HTERT RPE-1 (cell line): ENCODE measurements around the gene GPS1.

Source experiments
- in situ Hi-C: fragments of 300-500 bp; cut with MboI; formaldehyde crosslinking; loops from 4 replicates; pipeline ENCODE4 v1.14.3; 2020; ENCODE audit warnings: low sequenced_read_pairs

Gene GPS1

DNA sequence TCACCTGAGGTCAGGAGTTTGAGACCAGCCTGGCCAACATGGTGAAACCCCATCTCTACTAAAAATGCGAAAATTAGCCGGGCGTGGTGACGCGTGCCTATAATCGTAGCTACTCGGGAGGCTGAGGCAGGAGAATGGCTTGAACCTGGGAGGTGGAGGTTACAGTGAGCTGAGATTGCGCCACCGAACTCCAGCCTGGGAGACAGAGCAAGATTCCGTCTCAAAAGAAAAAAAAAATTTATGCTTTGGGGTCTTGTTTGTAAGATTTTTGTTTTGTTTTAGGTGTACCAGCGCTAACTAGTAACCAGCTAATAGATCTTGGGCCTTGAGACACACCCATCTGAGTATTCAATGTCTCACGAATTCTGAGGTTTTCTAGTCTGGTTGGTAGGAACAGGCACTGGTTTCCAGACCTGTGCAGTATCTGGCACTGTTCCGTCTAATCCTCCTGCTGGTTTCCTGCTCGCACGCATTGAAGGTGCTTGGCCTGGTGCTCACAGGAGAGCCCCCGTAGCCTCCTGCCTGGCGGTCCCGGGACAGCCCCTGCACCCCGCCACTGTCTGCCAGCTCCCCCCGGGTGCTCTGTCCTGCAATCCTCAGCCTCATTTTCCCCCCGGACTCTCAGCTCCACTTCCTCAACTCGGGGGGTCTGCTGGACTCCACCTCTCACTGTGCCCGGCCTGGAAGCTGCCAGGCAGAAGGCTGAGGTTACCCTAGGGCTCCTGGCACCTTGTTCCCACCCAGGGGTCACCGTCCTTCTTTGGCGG, 24.5 kb downstream of the GPS1 start:
- in situ Hi-C loops = no loop called here

DNA sequence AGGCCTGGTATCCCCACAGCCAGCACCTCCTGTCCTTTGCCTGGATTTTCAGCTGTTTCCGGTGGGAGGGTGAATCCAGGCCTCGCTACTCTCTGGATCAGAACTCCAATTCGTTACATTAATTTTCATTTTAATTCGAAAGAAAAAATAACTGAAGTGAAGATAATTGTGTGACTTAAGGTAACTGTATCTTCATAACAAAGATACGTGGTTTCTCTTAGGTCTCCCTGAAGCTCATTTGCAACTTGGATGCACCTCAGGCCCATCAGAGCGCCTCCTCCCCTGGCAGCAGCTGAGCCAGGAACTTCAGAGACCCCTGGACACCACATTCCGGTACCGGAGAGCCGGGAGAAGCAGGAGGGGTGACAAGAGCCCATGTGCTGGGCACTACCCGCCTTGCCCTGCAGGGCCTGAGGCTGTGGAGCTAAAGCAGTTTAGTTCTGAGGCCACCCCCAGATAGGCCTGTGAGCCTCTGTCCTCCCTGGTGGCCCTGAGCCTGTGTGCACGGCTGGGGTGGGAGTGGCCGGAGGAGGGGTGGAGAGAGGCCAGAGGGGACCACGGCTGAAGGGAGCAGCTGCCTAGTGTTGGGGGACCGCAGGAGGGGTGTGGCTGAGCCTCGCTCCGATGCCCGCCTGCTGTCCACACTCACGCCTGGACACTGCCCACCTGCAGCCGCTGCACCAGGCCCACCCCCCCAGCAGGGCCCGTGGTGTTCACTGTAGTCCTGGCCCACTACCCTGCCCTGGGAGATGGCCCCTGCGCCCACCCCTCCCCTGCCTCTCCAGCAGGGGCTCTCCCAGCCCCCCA, 25.3 kb downstream of the GPS1 start:
- in situ Hi-C loops = no loop called here

DNA sequence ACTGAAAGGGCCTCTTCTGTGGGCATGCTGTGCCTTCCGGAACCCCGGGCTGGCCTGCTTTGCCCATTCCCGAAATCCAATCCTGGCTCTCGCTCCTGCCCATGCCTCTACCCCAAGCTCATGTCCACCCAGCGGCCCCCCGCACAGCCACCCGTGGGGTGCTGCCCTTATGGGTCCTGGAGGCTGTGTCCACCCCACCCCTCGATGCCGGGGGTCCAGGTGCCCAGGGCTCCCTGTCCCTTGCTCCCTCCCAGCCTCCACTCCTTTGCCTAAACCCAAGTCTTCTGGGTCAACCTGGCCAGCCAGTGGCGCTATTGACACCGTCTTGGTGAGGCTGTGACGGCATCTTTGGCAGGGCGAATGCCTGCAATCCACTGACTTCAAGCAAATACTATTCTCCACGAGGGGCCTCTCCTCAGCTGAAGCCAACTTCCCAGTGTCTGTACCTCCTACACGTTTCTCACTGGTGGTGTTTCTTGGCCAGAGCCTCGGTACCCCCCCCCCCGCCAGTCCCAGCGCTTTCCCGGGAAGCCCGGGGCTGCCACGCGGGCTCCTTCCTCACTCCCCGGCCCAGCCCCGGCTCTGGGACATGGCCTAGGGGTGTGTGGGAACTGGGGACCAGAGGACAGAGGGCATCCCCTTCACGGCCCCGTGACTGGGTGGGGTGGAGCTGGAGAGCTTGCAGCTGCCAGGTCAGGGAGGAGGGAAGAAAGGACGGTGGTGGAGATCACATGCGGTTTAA, 26.1 kb downstream of the GPS1 start:
- in situ Hi-C loops = no loop called here

DNA sequence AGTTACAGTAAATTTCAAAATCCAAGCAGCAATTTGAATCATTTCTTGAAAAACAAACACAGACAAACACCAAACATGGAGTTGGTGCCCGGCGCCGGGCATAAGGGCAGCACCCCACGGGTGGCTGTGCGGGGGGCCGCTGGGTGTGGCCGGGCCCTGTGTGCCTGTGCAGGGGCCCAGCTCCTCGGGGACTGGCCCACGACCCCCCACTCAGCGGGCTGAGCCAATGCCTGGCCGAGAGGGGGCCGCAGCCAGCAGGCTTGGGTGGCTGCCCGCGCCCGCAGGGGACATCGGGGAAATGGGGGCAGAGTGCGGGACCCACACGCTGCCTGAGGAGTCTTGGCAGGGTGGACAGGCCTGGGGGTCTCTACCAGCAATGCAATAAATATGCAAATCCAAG, 26.7 kb downstream of the GPS1 start:
- in situ Hi-C loops = no loop called here

DNA sequence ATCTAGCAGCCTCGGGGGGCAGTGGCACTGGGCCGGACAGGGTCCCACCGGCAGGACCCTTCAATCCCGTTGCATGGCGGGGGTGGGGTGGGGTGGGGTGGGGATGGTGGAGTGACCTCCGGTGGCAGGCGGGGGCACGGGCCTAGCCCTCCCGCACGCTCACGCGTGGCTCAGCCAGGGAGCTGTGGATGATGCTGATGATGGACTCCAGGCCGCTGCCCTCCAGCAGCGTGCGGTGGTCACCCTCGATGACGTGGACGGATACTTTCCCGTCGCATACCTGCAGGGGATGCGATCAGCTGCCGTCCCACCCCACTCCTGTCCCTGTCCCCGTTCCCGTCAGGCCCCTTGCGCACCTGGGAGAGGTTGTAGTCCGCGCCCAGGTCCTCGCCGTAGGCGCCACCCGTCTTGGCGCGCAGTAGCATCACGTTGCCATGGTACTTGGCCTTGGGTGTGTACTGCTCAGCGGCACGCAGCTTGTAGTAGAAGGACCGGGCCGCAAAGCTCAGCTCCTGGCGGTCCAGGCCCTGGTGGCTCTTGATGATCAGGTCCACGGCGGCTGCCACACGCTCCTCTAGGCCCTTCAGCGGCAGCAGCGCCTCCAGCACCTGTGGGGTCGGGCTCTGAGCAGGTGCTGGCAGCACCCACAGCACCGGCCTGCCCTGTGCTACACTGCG, 27.4 kb downstream of the GPS1 start:
- in situ Hi-C loops = no loop called here

DNA sequence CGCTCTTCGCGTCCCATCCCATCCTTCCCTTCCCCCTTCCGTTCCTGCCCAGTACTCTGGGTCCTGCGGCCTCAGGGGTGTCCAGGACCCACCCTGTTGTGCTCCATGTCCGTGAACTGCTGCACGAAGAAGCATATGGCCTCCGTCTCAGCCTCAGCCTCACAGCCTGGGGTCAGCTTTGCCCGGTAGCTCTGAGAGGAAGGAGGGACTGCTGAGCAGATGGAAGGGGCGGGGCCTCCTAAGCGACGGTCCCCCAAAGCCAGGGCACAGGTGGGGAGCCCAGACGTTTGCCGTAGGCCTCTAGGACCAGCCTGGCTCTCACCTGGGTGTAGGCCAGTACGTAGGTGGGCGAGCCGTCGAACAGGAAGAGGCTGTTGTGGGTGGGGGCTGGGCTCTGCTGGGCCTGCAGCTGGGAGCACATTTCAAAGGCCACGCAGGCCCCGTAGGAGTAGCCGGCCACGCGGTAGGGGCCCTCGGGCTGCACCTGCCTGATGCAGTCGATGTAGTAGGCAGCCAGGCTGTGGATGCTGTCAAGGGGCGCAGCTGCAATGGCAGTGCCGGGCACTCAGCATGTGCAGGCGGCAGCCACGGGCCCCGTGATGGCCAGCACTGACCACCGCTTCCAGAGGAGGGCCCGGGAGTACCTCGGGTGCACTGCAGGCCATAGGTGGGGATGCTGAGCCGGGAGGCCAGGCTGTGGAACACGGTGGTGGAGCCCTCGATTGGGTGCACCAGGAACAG, 28.5 kb downstream of the GPS1 start:
- in situ Hi-C loops = no loop called here

DNA sequence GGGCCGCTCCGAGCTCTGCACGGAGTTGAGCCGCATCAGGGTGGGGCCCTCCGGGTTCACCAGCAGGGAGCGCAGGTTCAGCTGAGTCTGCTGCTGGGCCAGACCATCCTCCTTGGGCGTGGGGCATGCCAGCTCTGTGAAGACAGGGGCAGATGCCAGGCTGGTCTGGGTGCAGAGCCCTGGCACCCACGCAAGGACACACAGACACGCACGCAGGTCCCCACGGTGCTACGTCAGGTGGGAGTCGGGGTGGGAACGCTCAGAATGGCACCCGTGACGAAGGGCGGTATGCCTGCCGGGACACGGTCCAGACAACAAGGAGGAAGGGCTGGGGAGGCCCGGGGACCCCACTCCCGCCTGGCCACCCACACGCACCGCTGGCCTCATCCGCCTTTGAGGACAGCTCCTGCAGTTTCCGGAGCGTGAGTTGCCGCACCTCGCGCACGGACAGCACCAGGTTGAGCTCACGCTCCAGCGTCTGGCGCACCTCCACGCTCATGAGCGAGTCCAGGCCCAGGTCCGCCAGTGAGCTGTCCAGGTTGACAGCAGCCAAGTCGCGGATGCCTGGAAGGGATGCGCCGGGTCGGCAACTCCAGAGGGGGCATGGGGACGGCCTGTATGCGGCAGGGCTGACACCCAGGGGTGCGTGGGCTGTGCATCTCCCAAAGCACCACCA, 29.2 kb downstream of the GPS1 start:
- in situ Hi-C loops = no loop called here

DNA sequence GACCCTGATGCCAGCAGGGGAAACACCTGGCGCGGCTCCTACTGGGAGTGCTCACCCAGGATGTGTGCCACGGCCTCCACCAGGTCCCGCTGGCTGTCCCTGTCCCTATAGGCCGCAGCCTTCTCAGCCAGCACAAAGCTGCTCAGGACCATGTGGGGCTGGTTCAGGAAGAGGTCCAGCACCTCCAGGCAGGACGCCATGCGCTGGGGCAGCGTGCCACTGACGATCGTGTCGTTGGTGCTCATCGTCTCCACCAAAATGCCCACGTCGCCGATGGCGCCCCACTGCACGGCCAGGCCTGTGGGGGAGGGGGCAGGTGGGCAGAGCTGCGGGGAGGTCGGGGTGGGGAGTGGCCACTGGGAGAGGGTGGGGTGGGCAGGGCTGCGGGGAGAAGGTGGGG, 29.8 kb downstream of the GPS1 start:
- in situ Hi-C loops = no loop called here

DNA sequence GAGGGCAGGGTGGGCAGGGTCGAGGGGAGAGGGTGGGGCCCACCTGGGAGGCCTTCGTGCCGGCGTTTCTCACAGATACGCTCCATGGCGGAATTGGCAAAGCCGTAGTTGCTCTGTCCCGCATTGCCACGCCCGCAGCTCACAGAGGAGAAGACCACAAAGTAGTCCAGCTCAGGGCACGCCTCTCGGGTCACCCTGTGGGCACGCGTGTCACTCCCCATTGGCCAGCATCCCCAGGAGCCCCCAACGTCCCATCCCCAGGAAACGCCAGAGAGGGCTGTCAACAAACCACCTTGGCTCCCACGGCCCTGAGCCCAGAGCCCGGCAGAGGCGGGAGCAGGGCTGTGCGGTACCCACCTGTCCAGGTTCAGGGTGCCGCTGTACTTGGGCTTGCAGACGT, 30.3 kb downstream of the GPS1 start:
- in situ Hi-C loops = no loop called here

DNA sequence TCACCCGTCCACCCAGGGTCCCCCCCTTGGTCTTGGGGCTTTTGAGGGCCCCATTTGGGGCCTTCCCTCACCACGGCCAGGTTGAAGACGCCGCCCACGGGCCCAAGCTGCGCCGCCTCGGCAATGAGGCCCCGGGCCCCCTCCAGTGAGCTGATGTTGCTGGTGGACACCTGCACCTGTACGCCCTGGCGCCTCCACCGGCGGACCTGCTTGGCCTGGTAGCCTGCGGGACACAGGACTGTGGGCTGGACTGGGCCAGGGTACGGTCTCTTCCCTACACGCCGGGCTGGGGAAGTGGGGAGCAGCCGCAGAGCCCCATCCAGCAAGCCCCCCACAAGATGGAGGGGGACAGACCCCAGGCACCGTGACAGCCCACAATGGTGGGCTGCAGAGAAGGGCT, 30.8 kb downstream of the GPS1 start:
- in situ Hi-C loops = no loop called here

DNA sequence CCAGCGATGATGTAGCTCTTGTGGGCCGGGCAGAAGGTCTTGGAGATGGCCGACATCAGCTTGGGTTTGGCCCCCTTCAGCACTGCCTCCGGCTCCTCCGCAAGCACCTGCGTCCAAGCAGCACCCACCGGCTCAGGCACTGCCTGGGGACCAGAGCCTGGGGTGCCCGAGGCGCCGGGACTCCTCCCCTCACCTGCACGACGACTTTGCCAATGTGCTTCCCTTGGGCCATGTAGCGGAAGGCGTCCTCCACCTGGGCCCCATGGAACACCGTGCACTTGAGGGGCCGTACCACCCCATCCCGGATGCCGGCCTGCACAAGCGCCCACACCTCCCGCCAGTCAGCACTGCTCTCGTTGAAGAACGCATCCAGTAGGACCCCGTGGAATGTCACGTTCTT, 31.3 kb downstream of the GPS1 start:
- in situ Hi-C loops = no loop called here

DNA sequence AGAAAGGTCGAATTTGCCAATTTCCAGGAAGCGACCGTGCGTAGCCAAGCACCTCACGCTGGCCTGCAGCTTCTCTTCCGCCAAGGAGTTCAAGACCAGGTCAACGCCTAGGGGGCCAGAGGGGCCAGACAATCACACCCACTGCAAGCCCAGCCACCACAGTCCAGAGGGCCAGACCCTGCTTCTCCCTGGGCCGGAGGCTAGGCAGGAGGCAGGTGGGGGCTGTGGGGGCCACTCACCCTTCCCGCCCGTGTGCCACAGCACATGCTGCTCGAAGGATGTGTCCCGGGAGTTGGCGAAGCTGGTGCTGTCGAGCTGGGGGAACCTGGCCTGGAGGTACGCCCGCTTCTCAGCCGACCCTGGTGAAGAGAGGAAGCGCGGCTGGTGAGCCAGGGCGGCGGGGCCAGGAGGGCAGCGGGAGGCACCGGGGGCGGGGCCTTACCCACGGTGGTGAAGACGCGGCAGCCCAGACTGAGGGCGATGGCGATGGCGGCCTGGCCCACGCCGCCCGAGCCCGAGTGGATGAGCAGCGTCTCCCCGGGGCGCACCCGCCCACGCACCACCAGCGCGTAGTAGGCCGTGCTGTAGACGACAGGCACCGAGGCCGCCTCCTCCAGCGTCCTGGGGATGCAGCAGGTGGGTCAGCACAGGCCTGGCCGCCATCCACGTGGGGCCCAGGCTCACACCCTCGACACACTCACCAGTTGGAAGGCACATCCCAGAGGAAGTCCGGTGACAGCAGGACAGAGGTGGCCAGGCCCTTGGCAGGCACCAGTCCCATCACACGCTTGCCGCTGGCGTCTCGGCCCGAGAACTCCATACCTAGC, 32.0 kb downstream of the GPS1 start:
- in situ Hi-C loops = no loop called here

DNA sequence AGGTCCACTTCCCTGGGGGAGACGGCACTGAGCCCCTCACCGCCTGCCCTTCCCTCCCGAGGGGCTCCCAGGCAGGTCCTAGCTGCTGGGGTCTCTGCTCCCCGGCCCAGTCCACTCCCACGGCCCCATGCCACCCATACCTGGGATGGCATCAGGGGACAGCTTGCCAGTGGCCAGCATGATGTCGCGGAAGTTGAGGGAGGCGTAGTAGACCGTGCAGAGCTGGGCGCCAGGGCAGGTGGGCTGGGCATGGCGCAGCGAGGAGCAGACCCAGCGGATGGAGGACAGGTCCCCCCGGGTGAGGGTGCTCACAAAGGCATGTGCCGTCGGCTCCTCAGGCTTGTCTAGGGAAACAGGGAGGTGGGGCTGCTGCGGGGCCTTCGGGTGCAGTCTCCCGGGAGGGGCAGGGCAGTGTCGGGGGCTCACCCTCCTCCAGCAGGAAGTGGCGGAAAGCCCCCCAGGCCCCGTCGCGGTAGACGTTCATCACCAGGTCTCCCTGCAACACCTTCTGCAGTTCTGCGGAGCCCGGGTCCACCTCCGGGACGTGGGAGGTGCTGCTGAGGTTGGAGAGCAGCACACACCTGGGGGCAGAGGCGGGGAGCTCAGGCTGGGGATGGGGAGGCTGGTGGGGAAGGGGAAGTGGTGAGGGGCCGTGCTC, 32.8 kb downstream of the GPS1 start:
- in situ Hi-C loops = no loop called here

DNA sequence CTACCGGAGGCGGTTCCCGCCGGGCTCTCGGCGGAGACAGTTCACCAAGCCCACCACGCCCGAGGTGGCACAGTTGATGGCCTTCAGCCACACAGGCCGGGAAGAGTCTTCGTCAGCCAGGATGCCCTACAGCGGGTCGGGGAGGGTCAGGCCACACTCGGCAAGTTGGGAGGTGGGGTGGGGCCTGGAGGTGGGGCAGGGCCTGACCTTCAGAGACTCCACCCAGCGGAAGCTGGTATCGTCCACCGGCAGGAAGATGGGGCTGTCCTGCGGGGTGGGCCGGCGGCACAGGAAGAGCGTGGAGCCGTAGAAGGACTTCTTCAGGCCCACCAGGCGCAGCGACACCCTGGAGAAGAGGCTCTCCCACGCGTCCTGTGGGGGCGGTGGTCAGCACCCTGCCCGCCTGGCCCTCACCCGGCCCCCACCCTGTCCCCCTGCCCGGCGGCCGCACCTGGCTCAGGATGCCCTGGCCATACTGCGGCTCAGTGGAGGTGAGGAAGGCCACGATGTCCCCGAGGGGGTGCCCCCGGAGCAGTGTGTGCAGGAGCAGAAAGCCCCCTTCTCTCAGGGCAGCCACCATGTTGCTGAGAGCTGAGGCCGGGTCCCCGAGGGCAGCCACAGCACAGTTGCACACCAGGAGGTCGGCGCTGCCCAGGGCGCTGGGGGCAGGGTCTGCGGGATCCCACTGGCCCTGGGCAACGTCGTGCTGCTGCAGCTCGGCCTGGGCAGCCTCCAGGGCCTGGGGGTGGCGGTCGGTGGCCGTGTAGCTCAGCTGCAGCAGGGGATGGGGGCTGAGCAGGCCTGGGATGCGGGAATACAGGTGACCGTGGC, 33.5 kb downstream of the GPS1 start:
- in situ Hi-C loops = no loop called here

DNA sequence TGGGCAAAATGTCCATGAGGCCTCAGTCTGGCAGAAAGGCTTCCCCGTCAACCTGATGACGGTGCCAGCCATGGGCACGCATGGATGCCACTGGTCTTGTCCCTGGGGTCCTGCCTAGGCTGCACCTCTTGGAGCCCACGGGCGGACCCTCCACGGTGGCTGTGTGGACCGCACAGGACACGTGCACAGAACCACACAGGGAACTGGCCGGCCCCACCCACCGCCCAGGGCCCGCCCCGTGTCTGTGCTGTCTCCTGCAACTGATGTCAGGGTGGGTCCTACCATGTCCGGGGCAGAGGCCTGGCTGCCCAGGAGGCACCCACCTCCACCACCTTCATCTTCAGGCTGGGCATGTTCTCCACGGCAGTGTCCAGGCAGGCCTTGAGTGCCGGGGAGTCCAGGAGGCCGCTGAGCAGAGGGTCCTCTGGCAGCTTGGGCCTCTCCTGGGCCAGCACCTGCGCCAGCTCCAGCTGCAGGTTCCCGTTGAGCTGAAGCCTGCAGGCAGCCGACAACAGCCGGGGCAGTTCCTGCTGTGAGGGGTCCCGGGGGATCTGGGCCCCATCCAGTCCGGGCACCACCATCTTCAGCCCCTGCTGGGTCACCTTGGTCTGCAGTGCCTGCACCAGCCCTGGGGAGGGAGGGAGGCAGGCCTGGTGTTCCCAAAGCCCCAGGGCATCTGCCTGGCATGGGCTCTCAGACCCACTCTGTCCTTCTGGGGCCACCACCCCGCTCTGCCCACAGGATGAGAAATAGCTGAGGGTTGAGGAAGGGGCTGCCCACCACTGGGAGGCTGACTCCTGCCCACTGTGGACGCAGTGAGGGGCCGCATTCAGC, 34.5 kb downstream of the GPS1 start:
- in situ Hi-C loops = no loop called here

DNA sequence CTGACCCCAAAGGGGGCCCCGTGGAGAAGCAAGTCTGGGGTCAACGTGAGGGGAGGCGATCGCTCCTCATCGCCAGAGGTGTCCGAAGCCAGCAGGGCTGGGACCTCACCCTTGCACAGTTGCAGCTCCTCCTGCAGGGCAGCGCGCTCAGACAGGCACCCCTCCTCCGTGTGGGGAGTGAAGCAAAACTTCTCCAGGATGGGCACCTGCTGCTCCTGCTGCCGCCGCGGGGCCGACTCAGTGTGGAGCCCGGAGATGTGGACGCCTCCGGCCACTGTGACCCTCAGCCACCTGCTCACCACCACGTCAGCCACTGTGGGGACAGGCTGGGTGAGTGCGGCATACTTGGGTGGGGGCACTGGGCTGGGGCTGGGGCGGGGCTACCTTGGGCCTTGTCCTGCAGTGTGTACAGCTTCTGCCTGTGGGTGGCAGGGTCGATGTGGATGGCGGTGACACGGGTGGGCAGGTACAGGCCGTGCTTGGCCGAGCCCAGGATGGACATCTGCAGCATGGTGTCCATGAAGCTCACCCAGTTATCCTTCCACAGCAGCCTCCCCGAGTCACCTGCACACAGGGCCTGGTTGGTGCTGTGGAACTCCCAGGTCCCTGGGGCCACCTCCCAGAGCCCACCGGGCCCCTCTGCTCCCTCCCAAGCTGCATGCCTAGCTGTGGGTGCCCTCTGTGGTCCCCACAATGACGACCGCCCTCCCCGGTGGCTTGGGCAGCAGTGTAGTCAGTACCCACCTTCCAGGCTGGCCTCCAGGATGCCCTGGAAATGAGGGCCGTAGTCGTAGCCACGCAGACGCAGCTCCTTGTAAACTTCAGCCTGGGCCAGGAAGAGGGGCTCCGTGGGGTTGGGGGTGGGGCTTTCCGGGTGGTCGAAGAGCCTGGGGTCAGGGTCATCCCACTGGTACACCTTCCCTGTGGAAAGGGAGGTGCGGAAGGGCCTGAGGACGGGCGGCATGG, 35.5 kb downstream of the GPS1 start:
- in situ Hi-C loops = no loop called here
